ENCODE results near the gene WDR62. TPM values are rescaled to one million over a fixed set of nuclear protein-coding genes. Genes with fewer than 3 reads are reported as not detected.

The WDR62 gene
- total and polyA plus RNA-seq, 2 of the 8 experiments (the other 6 are each of a cell fraction or from before 2014, with no cell fraction given) = 28.2 to 39.5 TPM

DNA sequence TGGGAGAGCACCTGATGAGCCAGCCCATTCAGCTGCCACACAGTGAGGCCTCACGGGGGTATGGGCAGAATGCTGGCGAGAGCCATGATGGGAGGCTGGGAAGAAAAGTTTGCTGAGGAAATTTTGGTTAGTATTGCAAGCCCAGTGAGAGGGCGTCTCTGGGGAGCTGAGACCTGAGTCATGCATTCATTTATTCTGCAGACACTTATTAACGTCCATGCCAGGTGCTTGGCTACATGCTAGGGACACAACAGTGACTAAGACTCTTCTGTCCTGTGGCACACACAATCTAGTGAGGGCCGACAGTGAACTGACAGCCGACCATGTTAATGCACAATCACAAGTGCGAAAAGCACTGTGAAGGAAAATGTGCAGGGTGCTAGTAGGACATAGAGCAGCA is 27.2 kb downstream of the WDR62 start:
- Histone ChIP-seq H2BK20ac (ENCODE audit: low read length) (no peak overlapping the region), H3K79me1 (ENCODE audit: low read depth, low read length) (no peaks in the 10 kb centered on the region), H4K5ac (ENCODE audit: insufficient read length, low read depth, low read length) (no peak overlapping the region), H2AK5ac (ENCODE audit: low read depth, low read length) (no peak overlapping the region), H3K9ac (replicated peaks in 1 of 4; ENCODE audit: extremely low read depth in 1 of 4, low read depth in 3 of 4, low read length in 3 of 4) (no peak overlapping the region), H4K20me1 (replicated peaks in 1 of 2; ENCODE audit: control insufficient read depth in 1 of 2, insufficient read depth in 2 of 2, low read length in 2 of 2) (peaks cover 0 to 11% of the 10 kb centered on the region in 2 experiments), H3K27ac (ENCODE audit: low read depth, low read length) (no peak overlapping the region), H2AFZ (ENCODE audit: low read length) (no peak overlapping the region), H3K14ac (ENCODE audit: insufficient read length) (no peak overlapping the region), H2BK120ac (replicated peaks; ENCODE audit: low read depth, low read length) (no peak overlapping the region), H2BK15ac (ENCODE audit: low read length) (no peak overlapping the region), H2BK12ac (ENCODE audit: low read depth, low read length) (no peak overlapping the region), H4K8ac (ENCODE audit: extremely low read depth, insufficient read depth, low read length) (no peak overlapping the region), H3K18ac (ENCODE audit: extremely low read depth, low read length) (no peak overlapping the region), H3K4ac (replicated peaks; ENCODE audit: insufficient read length, low read depth, low read length) (no peak overlapping the region), H3K79me2 (ENCODE audit: control insufficient read depth in 1 of 2, insufficient read depth in 2 of 2, low read length in 2 of 2) (no peaks in the 10 kb centered on the region), H3K56ac (replicated peaks; ENCODE audit: insufficient read length, low read depth, low read length) (no peak overlapping the region), H3K27me3 (replicated peaks in 1 of 4; ENCODE audit: control insufficient read depth in 3 of 4, extremely low read depth in 1 of 4, insufficient read depth in 3 of 4, low read length in 3 of 4) (no peaks in the 10 kb centered on the region), H4K91ac (replicated peaks; ENCODE audit: insufficient read length, low read length) (no peak overlapping the region), H2BK5ac (ENCODE audit: low read depth, low read length) (no peak overlapping the region), H3K9me3 (ENCODE audit: insufficient read depth in 2 of 2, low read depth in 1 of 2, low read length in 1 of 2) (no peaks in the 10 kb centered on the region), H3K23ac (ENCODE audit: insufficient read length) (no peak overlapping the region), H3K4me1 (replicated peaks in 1 of 4; ENCODE audit: control insufficient read depth in 3 of 4, insufficient read depth in 4 of 4, low read length in 3 of 4) (no peaks in the 10 kb centered on the region), H3K36me3 (ENCODE audit: control insufficient read depth in 2 of 4, insufficient read depth in 4 of 4, low read length in 3 of 4) (peaks cover 29 to 67% (median 48%) of the 10 kb centered on the region in 4 experiments), H3K23me2 (ENCODE audit: low read depth, low read length) (no peaks in the 10 kb centered on the region), H3K4me2 (ENCODE audit: insufficient read depth in 1 of 2, low read depth in 2 of 2, low read length in 2 of 2) (no peak overlapping the region), H3K4me3 (ENCODE audit: extremely low read depth in 1 of 4, insufficient read depth in 2 of 4, low read depth in 3 of 4, low read length in 4 of 4) (no peak overlapping the region)
- DNase-seq (ENCODE audit: low read depth in 1 of 2, low spot score in 2 of 2) (no peak), FAIRE-seq (no peak)
- ChIA-PET CTCF (ENCODE audit: partially characterized antibody) (interaction anchor here (1.2 kb wide), 1 partner anchor 21 kb away, joined by 5 read pairs; no protein-coding TSS in a partner anchor), POLR2A (ENCODE audit: partially characterized antibody) (interaction anchor here (1.4 to 1.5 kb wide), 2 partner anchors 15 to 22 kb away, joined by 3 to 4 read pairs; no protein-coding TSS in a partner anchor)
- TF ChIP-seq SP4 (IDR thresholded peaks at IDR 0.05; ENCODE audit: low read length) = no peak
- 91% methylated on average over 7 of the region's 7 CpGs; no CpG with 5 or more reads in 1 of the 2 experiments for whole genome bisulfite sequencing, 2 experiments (ENCODE audit: extremely low coverage in 1 of 2, insufficient coverage in 1 of 2, insufficient read length in 1 of 2, insufficient replicate concordance in 2 of 2, low coverage in 1 of 2, low lambda C conversion rate in 2 of 2, missing lambda C conversion rate in 1 of 2)
